SU-DHL-6 (cell line): ENCODE results near the gene WNT7B.

Source experiments
- EZH2phosphoT487 ChIP-seq: fragments of 200-600 bp; sonication (generic), shearing (Covaris generic); conservative IDR thresholded peaks from 2 replicates; pipeline ENCODE4 v1.6.1; 2018; ENCODE audit warnings: mild to moderate bottlenecking, antibody characterized with exemption, low read length, moderate library complexity, mixed read lengths
- TF ChIP-seq, protein P1 (sequence below): fragments of 200-600 bp; sonication (generic); IDR thresholded peaks from one replicate; pipeline ENCODE4 v1.5.1; 2017; ENCODE audit warnings: antibody characterized with exemption, mild to moderate bottlenecking, low read length, moderate library complexity; ENCODE audit not compliant: insufficient read depth, poor library complexity, severe bottlenecking

DNA sequence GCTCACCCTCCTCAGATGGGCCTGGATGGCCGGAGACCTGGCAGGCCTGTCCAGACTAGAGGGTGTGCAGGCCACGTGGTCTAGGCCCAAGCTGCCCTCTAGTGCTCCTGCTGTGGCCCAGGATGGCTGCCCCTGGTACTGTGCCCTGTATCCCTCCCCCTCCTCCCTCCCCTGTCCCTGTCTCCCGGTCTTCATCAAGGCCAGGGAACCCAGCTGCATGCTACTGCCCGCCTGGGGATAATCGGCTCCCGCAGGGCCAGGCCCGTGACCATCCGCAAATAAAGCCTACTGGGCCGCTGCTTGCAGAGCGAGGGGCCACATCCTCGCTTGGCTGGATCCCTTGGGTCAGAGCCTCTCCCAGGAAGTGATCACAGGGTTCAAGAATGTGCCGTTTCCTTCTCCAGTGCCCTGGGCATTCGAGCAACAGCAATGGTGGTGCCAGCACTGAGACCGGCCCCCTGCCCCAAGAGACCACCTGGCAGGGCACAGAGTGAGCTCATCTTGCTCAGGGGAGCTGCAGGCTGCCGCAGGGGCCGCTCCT is 51.1 kb downstream of the WNT7B start:
- TF ChIP-seq, protein P1, sequence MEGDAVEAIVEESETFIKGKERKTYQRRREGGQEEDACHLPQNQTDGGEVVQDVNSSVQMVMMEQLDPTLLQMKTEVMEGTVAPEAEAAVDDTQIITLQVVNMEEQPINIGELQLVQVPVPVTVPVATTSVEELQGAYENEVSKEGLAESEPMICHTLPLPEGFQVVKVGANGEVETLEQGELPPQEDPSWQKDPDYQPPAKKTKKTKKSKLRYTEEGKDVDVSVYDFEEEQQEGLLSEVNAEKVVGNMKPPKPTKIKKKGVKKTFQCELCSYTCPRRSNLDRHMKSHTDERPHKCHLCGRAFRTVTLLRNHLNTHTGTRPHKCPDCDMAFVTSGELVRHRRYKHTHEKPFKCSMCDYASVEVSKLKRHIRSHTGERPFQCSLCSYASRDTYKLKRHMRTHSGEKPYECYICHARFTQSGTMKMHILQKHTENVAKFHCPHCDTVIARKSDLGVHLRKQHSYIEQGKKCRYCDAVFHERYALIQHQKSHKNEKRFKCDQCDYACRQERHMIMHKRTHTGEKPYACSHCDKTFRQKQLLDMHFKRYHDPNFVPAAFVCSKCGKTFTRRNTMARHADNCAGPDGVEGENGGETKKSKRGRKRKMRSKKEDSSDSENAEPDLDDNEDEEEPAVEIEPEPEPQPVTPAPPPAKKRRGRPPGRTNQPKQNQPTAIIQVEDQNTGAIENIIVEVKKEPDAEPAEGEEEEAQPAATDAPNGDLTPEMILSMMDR = no peak
- no peak for TF ChIP-seq EZH2phosphoT487
